HG03196 (cell line): ENCODE data around the gene TEX50.
"Not testable (repeated sequence)": the region's sequence is repeated elsewhere in the genome, so short reads cannot be mapped to it uniquely, and the experiment has no call there.

Experiments
- ATAC-seq: cut with Tn5 transposase; IDR thresholded peaks from one replicate; pipeline ENCODE4 v1.9.1; 2021; ENCODE audit not compliant: unreplicated experiment

Gene TEX50, protein sequence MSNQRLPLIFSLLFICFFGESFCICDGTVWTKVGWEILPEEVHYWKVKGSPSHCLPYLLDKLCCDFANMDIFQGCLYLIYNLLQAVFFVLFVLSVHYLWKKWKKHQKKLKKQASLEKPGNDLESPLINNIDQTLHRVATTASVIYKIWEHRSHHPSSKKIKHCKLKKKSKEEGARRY

DNA sequence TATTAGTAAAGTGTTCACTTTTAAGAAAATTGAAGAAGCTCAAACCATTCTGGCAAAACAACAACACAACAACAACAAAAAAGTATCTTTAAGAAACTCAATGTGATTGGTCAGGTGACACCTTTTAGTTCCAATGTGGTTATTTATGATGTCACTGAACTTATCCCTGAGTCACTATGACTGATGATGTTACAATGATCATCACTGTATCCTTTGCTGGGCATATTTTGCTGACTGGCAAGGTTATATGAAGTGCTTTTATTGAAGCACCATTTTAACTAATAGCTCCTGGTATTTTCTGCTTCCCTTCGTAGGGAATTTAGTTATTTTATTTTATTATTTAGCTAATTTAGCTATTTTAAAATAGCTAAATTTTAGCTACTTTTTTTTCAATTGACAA is at the start of gene TEX50:
Gene TEX50 (plus strand): TSS at position 223 of the 400 bp plus-strand sequence. CDS start 184 bp downstream, outside the sequence.
- no peak for ATAC-seq

- no peak for ATAC-seq
These were observed 44.6 kb upstream of the TEX50 start for GRCh38 chr1:173590557-173590956.

DNA sequence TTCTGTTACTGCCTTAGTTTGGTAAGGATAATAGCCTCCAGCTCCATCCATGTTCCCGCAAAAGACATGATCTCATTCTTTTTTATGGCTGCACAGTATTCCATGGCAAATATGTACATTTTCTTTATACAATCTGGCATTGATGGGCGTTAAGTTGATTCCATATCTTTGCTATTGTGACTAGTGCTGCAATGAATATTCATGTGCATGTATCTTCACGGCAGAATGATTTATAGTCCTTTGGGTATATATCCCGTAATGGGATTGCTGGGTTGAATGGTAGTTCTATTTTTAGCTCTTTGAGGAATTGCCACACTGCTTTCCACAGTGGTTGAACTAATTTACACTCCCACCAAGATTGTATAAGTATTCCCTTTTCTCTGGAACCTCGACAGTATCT is 44.0 kb upstream of the TEX50 start:
- not testable (repeated sequence) for ATAC-seq

DNA sequence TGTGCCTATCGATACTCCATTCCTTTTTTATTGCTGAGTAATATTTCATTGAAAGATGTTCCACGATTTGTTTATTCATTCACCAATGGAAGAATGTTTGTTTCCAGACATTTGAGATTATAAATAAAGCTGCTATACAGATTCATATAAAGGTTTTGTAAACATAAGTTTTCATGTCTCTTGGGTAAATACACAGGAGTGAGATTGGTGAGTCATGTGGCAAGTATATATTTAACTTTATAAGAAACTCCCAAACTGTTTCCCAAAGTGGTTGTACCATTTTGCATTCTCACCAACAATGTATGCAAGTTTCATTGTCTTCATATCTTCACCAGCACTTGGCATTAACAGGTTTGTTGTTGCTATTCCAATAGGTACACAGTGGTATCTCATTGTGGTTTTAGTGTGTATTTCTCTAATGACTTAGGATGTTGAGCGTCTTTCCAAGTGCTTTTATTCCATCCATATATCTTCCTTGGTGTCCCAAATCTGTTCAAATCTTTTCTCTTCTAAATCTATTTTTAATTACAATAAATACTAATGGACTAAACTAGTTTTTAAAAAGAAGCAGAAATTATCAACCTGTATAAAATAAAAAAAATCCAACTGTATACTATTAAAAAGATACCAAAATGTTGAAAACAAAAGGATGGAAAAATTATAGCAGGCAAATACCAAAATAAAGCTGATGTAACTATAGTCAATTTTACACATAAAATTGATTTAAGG is 38.9 kb upstream of the TEX50 start:
- ATAC-seq: no peak

- ATAC-seq: no peak
These were observed 33.5 kb upstream of the TEX50 start for GRCh38 chr1:173601588-173601987.

GRCh38 chr1:173603056-173603591 is 32.0 kb upstream of the TEX50 start, which contains the start of gene SLC9C2:
Gene SLC9C2 (minus strand): TSS chr1:173603072. CDS start chr1:173601776, 1,296 bp downstream.
- ATAC-seq: no peak

- no peak for ATAC-seq
These were observed 26.5 kb upstream of the TEX50 start for GRCh38 chr1:173608503-173609216.

- ATAC-seq: not testable (repeated sequence)
These were observed 22.1 kb upstream of the TEX50 start for GRCh38 chr1:173613086-173613485.

DNA sequence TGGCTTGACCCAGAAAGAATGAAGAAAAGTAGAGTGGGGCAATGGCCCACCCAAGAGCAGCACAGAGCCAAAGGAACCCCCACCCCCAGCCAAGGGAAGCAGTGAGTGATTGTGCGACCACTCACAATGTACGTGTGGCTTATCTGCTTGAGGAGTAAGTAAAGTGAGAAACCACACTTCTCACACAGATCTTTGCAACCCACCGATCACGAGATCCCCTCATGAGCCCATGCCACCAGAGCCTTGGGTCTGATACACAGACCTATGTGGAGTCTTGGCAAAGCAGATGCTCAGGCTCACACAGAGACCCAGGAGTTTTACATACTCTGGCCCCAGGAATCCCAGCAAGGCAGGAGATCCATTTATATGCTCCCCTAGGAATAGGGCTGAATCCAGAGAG is 18.3 kb upstream of the TEX50 start:
- no peak for ATAC-seq

- ATAC-seq: no peak
These were observed 7.9 kb upstream of the TEX50 start for GRCh38 chr1:173627269-173627668.

- no peak for ATAC-seq
These were observed 6.2 kb upstream of the TEX50 start for GRCh38 chr1:173628888-173629287.

- ATAC-seq: not testable (repeated sequence)
These were observed 2.3 kb downstream of the TEX50 start for GRCh38 chr1:173637236-173638042.

- no peak for ATAC-seq
These were observed 3.2 kb downstream of the TEX50 start for GRCh38 chr1:173638043-173639021.

DNA sequence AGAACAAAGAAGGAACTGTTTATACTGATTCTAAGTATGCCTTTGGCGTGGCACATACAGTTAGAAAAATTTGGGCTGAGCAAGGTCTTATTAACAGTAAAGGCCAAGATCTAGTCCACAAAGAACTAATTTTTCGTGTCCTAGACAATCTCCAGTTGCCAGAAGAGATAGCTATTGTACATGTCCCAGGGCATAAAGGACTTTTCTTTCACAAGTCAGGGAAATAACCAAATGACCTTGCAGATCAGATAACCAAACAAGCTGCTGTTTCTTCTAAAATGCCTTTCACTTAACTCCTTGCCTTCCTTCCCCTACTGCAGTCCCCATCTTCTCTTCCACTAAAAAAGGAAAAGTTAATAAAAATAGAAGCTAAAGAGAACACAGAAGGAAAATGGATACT is 4.0 kb downstream of the TEX50 start:
- no peak for ATAC-seq

- ATAC-seq: not testable (repeated sequence)
These were observed 7.5 kb downstream of the TEX50 start for GRCh38 chr1:173642450-173643139.

DNA sequence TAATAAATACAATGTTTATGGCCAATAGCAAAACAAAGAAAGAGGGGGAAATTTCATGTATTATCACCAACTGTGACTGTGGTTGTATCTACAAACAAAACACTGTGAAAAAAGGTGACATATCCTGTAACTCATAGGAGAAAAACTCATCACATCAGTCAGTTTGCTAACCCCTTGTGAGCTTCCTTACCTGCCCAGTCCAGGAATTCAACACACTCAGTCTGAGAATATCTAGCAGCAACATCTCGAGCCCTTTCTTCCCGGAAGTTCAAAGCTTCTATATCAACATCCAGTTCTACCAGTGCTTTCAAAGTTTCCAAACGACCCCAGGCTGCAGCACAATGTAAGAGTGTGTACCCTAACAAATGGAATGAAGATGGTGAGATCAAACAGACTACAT is 11.5 kb downstream of the TEX50 start:
- ATAC-seq: no peak

DNA sequence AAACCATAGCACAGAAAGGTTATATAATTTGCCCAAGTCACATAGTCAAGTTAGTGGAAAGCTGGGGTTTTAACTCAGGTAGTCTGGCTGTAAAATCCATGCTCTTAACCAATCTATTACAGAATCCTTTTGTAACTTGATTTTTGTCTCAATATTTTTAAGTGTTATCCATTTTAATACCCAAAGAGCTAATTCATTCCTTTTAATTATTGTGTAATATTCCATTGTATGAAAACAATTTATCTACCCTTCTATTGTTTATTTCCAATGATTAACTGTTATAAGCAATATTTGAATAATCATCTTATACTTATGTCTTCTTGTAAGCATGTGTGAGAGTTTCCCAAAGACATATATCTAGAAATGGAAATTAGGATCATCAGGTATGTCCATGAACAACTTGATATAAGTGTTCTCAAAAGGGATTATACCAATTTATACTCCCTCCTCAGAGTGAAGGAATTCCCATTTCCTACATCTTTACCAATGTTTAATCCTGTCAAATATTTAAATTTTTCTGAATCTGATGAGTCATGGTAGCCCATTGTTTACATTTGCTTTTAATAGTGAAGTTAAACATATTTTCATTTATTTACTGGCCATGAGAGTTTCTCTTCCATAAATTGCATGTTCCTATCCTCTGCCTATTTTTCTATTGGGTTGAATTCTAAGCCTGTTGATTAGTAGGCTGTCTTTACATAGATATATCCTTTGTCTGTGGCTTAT is 13.9 kb downstream of the TEX50 start:
- no peak for ATAC-seq

DNA sequence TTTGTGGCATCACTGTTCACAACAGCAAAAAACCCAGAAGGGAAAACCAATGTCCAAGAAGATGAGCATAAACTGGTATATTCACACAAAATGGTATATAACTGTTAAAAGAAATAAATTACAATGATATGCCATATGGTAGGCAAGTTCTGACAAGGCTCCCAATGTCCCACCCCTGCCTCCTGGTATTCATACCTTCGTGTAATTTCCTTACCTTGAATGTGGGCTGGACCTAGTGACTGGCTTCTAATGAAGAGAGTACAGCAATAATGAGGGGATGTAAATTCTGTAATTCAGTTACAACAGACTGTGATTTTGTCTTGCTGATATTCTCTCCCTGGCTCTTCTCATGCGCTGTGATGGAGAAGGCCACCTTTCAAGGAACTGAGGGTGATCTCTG is 25.2 kb downstream of the TEX50 start:
- ATAC-seq: no peak
